NCI-H1417 treated with DMSO at 0.1 percent for 48 hours (cell line): ENCODE measurements around the gene TDRD3.

Experiments used
- DNase-seq: peaks from one replicate; lab custom pipeline; 2025; lab: John Stamatoyannopoulos, UW

The TDRD3 gene

GRCh38 chr13:60575142-60575541, 178.1 kb downstream of the TDRD3 start:
- DNase-seq: no peak

- no peak for DNase-seq
These were observed 180.7 kb downstream of the TDRD3 start for GRCh38 chr13:60577761-60578160.

- DNase-seq: no peak
These were observed 186.3 kb downstream of the TDRD3 start for GRCh38 chr13:60583196-60583888.

- DNase-seq: no peak
These were observed 187.1 kb downstream of the TDRD3 start for GRCh38 chr13:60583911-60584753.

- no peak for DNase-seq
These were observed 188.0 kb downstream of the TDRD3 start for GRCh38 chr13:60584976-60585375.

GRCh38 chr13:60590800-60591747, 194.1 kb downstream of the TDRD3 start:
- no peak for DNase-seq

- DNase-seq: no peak
These were observed 206.0 kb downstream of the TDRD3 start for GRCh38 chr13:60603049-60603448.

- no peak for DNase-seq
These were observed 207.0 kb downstream of the TDRD3 start for GRCh38 chr13:60604058-60604457.

GRCh38 chr13:60608954-60609353, 211.9 kb downstream of the TDRD3 start:
- no peak for DNase-seq

- no peak for DNase-seq
These were observed 214.5 kb downstream of the TDRD3 start for GRCh38 chr13:60611523-60611922.

GRCh38 chr13:60612593-60612992, 215.6 kb downstream of the TDRD3 start:
- DNase-seq: no peak

- no peak for DNase-seq
These were observed 216.1 kb downstream of the TDRD3 start for GRCh38 chr13:60613080-60613479.

- no peak for DNase-seq
These were observed 221.1 kb downstream of the TDRD3 start for GRCh38 chr13:60617991-60618733.

GRCh38 chr13:60619461-60619860, 222.4 kb downstream of the TDRD3 start:
- DNase-seq: no peak

- DNase-seq: no peak
These were observed 223.8 kb downstream of the TDRD3 start for GRCh38 chr13:60620611-60621395.

- DNase-seq: no peak
These were observed 226.1 kb downstream of the TDRD3 start for GRCh38 chr13:60623151-60623550.
